Type B pancreatic cell (in vitro differentiated cells): Measurements from ENCODE around the gene SPATC1L. TPM values are rescaled to one million over a fixed set of nuclear protein-coding genes. Genes with fewer than 3 reads are reported as not detected.

ENCODE experiments used
- DNase-seq: peaks from one replicate; pipeline ENCODE4 v3.0.0; 2021; ENCODE audit warnings: mixed read lengths; ENCODE audit not compliant: unreplicated experiment; ENCODE audit errors: extremely low spot score
- H3K27ac Mint-ChIP-seq: 2 replicates; pipeline ENCODE4 v1.8.0; 2021; ENCODE audit warnings: mild to moderate bottlenecking, mixed read lengths
- H3K27me3 Mint-ChIP-seq: 2 replicates; pipeline ENCODE4 v1.8.0; 2021; ENCODE audit warnings: mixed read lengths
- H3K36me3 Mint-ChIP-seq: 2 replicates; pipeline ENCODE4 v1.8.0; 2021; ENCODE audit warnings: mixed read lengths
- H3K4me1 Mint-ChIP-seq: one replicate; pipeline ENCODE4 v1.8.0; 2021; ENCODE audit warnings: mixed read lengths; ENCODE audit not compliant: unreplicated experiment
- H3K4me3 Mint-ChIP-seq: 2 replicates; pipeline ENCODE4 v1.8.0; 2021; ENCODE audit warnings: mild to moderate bottlenecking, mixed read lengths
- H3K9me3 Mint-ChIP-seq: 2 replicates; pipeline ENCODE4 v1.8.0; 2021; ENCODE audit warnings: mixed read lengths
- total RNA-seq: library from RNA; stranded (reverse); gene quantifications from 2 replicates; pipeline ENCODE4 v1.2.1, GENCODE V29; 2021; ENCODE audit warnings: low replicate concordance
- TF ChIP-seq, protein P1 (sequence below): fragments of 200-600 bp; sonication (generic); conservative IDR thresholded peaks from 2 replicates; pipeline ENCODE4 v1.5.0; 2021; ENCODE audit warnings: antibody characterized with exemption, mild to moderate bottlenecking

The SPATC1L gene
- total RNA-seq, 1 donor from 2014 or later: 24.7 TPM

GRCh38 chr21:46199436-46200373, 15.4 kb upstream of the SPATC1L start:
- H3K27ac Mint-ChIP-seq: no peak overlapping the region
- H3K4me3 Mint-ChIP-seq: no peak overlapping the region
- no peaks in the 10 kb centered on the region for H3K4me1 Mint-ChIP-seq
- no peaks in the 10 kb centered on the region for H3K9me3 Mint-ChIP-seq
- H3K27me3 Mint-ChIP-seq: no peaks in the 10 kb centered on the region
- peaks cover 23% of the 10 kb centered on the region for H3K36me3 Mint-ChIP-seq
- DNase-seq: no peak
- TF ChIP-seq, protein P1, sequence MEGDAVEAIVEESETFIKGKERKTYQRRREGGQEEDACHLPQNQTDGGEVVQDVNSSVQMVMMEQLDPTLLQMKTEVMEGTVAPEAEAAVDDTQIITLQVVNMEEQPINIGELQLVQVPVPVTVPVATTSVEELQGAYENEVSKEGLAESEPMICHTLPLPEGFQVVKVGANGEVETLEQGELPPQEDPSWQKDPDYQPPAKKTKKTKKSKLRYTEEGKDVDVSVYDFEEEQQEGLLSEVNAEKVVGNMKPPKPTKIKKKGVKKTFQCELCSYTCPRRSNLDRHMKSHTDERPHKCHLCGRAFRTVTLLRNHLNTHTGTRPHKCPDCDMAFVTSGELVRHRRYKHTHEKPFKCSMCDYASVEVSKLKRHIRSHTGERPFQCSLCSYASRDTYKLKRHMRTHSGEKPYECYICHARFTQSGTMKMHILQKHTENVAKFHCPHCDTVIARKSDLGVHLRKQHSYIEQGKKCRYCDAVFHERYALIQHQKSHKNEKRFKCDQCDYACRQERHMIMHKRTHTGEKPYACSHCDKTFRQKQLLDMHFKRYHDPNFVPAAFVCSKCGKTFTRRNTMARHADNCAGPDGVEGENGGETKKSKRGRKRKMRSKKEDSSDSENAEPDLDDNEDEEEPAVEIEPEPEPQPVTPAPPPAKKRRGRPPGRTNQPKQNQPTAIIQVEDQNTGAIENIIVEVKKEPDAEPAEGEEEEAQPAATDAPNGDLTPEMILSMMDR: no peak

GRCh38 chr21:46196733-46197132, 12.5 kb upstream of the SPATC1L start:
- Mint-ChIP-seq H3K9me3 (no peaks in the 10 kb centered on the region), H3K27me3 (no peaks in the 10 kb centered on the region), H3K4me1 (no peaks in the 10 kb centered on the region), H3K27ac (no peak overlapping the region), H3K36me3 (peaks cover 28% of the 10 kb centered on the region), H3K4me3 (no peak overlapping the region)
- peak; percentile 52 for DNase-seq
- TF ChIP-seq, protein P1: no peak

DNA sequence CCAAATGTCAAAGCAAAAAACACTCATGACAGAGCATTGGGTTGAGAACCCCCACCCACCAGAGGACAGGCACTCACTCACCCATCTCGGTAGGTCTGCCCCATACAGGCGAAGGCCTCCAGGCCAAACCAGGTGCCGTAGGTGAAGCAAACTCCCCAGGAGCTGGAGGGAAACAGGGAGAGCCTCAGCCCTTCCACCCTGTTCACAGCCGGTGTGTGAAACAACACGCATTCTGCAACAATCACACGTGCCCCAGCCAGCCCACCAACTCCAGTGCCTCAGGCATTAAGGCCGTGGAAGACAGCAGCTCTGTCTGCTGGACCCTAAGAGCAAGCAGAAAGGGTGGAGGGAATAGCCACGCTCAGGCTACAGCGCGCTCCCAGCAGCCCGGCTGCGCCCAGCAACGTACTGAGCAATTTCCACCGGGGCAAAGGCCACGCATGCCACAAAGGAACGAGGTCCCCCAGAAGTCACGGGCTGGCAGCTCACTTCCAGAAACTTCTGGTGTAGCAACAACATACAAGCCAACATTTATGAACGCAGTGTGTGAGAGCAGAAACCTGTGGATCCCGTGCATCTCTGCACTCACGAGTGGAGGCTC, 11.4 kb upstream of the SPATC1L start:
- Mint-ChIP-seq H3K9me3 (no peaks in the 10 kb centered on the region), H3K27ac (no peak overlapping the region), H3K36me3 (peaks cover 28% of the 10 kb centered on the region), H3K27me3 (no peaks in the 10 kb centered on the region), H3K4me1 (no peaks in the 10 kb centered on the region), H3K4me3 (no peak overlapping the region)
- DNase-seq: peak; percentile 49
- TF ChIP-seq, protein P1: no peak

DNA sequence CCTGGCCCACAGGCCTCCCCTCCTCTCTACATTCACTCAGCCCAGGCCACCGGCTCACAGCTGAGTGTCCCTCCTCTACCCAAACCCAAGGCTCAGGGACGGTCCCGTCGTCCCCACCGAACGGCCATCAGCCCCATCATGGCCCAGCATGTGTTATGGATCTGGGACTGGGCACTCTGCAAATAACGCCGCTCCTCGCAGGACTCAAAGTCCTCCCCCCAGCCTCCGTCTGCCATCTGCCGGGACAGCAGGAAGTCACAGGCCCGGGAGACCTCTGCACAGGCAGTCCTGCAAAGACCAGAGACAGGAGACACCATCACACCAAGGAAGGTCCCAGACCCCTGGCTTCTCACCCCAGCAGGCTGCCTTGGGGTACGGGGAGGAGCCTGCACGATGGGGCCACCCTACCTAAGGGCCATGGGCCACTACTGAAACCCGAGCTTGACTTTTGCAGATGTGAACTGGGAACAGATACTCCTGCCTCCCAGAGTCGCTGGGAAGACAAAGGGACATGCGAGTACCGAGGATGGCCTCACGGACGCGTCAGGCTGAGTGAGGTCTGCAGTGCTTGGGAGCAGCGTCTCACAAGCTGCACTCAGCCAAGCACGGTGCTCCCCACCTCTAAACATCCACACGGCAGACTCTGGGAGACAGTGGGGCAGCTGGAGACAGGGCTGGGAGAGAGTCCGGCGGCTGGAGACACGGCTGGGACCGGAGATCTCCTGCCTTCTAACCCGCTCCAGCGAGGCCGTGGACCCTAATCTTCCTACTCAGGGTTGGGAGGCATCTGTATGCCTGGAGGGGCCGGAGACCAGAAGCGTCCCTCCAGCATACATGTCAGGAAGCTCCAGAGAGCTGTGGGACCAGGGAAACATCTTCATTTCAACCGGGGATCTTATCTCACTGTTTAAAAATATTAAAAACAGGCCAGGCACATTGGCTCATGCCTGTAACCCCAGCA, 10.4 kb upstream of the SPATC1L start:
- peaks cover 20% of the 10 kb centered on the region for H3K36me3 Mint-ChIP-seq
- H3K27ac Mint-ChIP-seq: no peak overlapping the region
- peak; percentile 69 for DNase-seq

More for the DNA sequence above, 10.4 kb upstream of the SPATC1L start:
- TF ChIP-seq, protein P1: no peak
- Mint-ChIP-seq H3K4me3 (no peak overlapping the region), H3K9me3 (no peaks in the 10 kb centered on the region), H3K27me3 (no peaks in the 10 kb centered on the region), H3K4me1 (no peaks in the 10 kb centered on the region)
